Suprapubic skin (tissue), 4 donors: ENCODE results near the gene ZNF296.

Experiments
- EP300 ChIP-seq: sonication (generic); formaldehyde crosslinking; IDR thresholded peaks from one replicate; pipeline ENCODE4 v1.6.1; 2017; ENCODE audit warnings: antibody characterized with exemption
- POLR2AphosphoS5 ChIP-seq, 3 donors: sonication (generic); formaldehyde crosslinking; IDR thresholded peaks; one replicate each; pipeline ENCODE4 v1.6.1; 2017; ENCODE audit warnings: antibody characterized with exemption in 3 of 3
- TF ChIP-seq, protein P1 (sequence below), 2 donors: fragments of 200-600 bp in 1 of 2; fragments of 450-650 bp in 1 of 2; sonication (generic) in 1 of 2; IDR thresholded peaks; one replicate each; pipeline ENCODE4 v1.5.1; 2016 to 2019; ENCODE audit warnings: antibody characterized with exemption in 2 of 2, mild to moderate bottlenecking in 1 of 2, moderate library complexity in 1 of 2

DNA sequence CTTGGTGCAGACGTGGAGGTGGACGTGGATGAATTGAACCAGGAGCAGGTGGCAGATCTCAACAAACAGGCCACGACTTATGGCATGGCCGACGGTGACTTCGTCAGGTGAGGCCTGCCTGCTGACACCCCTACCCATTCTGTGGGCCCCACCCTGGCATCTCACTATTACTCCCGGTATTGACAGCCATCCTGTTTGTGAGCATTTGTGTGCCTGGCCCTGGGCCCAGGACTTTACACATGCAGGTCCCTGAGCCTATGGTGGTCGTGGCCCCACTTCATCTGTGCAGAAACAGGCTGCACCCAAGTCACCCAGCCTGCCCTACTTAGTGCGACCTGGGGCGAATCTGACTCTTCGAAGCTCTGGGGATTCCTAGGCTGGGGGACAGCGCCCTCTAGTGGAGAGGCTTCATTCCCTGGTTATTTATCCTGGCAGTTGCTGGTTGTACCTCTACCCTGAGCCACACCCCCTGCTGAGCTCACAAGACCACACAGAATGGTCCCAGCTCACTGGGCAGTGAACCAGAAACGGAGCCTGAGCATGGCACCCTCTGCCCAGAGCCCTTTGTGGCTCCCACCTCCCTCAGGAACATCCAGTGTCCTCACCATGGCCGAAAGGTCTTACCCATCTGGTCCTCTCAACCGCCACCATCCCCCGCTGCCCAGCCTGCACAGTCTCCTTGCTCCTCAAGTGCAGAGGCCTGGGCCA, 16.9 kb downstream of the ZNF296 start:
- TF ChIP-seq, protein P1, sequence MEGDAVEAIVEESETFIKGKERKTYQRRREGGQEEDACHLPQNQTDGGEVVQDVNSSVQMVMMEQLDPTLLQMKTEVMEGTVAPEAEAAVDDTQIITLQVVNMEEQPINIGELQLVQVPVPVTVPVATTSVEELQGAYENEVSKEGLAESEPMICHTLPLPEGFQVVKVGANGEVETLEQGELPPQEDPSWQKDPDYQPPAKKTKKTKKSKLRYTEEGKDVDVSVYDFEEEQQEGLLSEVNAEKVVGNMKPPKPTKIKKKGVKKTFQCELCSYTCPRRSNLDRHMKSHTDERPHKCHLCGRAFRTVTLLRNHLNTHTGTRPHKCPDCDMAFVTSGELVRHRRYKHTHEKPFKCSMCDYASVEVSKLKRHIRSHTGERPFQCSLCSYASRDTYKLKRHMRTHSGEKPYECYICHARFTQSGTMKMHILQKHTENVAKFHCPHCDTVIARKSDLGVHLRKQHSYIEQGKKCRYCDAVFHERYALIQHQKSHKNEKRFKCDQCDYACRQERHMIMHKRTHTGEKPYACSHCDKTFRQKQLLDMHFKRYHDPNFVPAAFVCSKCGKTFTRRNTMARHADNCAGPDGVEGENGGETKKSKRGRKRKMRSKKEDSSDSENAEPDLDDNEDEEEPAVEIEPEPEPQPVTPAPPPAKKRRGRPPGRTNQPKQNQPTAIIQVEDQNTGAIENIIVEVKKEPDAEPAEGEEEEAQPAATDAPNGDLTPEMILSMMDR (IDR thresholded peaks at IDR 0.05): peak; percentile 58 to 88
- no peak for TF ChIP-seq POLR2AphosphoS5 (IDR thresholded peaks at IDR 0.05)
- no peak for TF ChIP-seq EP300
